Fibroblast of skin of abdomen (primary cell): ENCODE results near the gene SP6. TPM values are rescaled to one million over a fixed set of nuclear protein-coding genes. Genes with fewer than 3 reads are reported as not detected.
A peak's percentile ranks its signal among the peaks of the same experiment; 100 is the strongest.

Experiments
- DNase-seq: peaks from one replicate; pipeline ENCODE4 v3.0.0-alpha.2; 2013
- polyA plus RNA-seq, 2 experiments: library from polyadenylated mRNA; unstranded; fragments of 120-200 nt; gene quantifications; one replicate each; pipeline ENCODE4 v1.2.1, GENCODE V29; 2013; ENCODE audit not compliant: insufficient read length in 2 of 2

Gene SP6
- polyA plus RNA-seq (2013, experiment 1 of 2; ENCODE audit: insufficient read length), result 0.31 TPM
- polyA plus RNA-seq (2013, experiment 2 of 2; ENCODE audit: insufficient read length), result 0.40 TPM

DNA sequence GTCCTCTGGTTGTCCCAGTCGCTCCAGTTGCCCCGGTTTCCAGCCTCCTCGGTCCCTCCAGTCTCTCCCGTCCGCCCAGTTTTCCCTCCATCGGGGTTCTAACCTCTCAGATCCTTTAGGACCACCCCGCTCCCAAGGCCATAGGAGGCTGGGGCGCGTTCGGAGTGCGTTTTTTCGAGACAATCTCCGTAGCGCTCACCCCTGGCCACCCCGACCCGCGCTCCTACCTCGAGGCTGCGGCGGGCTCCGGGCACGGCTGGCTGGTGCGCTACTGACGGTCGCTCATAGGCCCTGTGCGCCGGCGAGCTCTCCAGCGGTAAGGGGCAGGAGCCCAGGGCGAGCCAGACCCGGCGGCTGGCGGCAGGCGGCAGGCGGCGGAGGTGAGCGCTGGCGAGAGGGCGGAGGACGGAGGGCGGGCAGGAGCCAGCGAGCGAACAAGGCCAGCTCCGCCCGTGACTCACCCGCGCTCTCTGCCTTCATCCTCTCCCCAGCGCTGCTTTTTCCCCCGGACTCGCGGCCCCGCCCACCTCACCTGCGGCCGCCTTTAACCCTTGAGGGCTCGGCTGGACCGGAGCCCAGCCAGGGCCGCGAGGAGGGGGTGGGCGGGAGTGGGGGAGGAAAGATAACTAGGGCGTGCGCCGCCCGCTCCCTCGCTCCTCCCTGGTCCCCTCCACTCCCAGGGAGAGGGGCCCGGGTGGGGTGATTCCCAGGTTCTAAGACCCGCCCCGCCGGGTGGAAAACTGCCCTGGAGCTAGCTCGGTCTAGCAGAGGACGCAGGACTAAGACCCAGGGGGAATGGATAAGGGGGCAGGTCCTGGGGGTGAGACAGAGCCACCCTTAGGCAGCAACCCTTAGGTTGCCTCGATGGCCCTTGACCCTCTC, at the start of gene SP6:
SP6 (minus strand) TSS at position 472 of the 882 bp plus-strand sequence. CDS start 2,734 bp downstream, outside the sequence.
- DNase-seq, result peak; percentile 44

DNA sequence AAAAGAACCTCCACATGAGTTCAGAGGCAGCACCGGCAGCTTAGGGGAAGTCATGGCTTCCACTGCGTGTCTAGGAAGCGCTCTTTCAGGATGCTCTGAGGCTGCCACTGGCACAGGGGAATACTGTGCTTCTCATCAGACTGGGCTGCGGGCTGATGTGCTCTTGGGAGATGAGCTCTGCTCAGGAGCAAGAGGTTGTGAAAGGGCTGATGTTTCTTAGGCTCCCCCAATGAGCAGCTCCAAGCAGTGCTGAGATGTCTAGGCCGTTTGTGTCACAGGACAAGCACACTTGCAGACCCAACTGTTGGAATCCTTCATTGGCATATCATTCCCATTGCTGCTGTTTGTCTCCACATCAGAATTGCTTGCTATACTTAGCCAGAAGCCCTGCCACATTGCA, 48.7 kb upstream of the SP6 start:
- DNase-seq, result no peak

DNA sequence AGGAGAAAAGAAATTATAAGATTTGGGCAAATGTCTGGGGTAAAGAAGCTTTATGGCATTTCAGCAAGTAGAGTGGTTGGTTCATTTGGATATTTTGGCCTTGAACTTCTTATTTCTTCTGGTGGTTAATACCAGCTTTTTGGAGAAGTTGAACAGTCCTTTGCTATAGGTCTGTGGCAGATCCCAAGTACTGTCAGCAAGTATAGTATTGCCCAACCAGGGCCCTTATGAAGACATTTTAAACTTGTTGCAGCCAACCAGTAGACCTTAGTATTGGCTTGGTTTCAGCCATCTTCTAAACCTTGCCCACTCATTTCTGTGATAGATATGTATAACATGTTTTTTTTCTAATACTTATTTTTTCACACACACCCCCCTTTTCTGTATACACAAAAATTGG, 47.3 kb upstream of the SP6 start:
- no peak for DNase-seq

DNA sequence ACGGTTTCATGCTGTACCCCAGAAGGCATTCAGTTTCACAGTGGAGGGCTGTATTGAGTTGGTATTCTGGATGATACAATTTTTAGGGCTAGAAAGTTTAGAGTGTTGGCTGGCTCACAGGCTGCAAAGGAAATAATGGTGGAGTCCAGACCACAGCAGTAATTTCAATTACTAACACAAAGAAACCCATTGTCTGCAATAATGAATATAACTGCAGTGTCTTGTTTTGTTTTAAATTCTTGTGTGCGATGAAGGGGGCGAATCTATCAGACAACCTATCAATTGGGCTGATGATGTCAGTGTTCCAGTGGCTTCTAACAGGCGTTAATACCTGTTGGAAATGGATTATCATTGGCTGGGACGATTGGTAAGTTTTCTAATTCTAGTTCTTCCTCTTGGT, 46.6 kb upstream of the SP6 start:
- DNase-seq, result no peak

DNA sequence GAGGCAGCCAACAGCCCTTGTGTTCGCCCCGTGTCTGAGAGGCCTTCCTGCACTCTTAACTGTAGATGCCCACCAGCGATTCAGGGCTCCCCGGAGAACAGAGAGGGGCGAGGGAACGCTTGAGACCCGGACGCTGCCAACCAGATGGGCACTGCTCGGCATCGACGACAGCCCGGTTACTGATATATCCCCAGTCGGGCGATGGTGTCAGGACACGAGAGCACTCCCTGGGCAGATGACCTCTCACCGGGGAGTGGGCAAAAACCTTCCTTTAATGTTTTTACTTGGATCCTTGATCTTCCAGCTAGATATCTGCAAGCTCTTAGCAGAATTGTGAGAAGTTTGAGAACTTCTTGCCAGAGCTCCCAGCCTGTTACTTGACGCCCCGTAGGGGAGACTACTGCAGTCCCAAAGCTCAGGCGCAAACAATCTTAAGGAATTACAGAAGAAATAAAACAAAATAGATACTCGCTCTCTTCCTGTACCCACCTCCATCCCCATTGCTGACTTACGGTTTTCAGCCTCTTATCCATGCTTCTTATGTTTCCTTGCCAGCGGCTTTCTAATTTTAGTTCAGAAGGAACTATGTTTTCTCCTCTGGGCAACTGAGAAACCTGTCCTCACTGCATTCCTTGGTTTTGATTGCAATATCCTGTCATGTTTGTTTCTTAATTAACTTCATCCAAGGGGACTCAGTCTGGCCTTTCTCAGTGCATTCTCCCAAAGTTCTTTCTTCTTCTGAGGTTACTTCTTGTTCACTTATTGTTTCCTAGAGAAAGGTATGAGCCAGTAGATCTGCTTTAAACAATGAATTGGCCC, 45.9 kb upstream of the SP6 start:
- no peak for DNase-seq

DNA sequence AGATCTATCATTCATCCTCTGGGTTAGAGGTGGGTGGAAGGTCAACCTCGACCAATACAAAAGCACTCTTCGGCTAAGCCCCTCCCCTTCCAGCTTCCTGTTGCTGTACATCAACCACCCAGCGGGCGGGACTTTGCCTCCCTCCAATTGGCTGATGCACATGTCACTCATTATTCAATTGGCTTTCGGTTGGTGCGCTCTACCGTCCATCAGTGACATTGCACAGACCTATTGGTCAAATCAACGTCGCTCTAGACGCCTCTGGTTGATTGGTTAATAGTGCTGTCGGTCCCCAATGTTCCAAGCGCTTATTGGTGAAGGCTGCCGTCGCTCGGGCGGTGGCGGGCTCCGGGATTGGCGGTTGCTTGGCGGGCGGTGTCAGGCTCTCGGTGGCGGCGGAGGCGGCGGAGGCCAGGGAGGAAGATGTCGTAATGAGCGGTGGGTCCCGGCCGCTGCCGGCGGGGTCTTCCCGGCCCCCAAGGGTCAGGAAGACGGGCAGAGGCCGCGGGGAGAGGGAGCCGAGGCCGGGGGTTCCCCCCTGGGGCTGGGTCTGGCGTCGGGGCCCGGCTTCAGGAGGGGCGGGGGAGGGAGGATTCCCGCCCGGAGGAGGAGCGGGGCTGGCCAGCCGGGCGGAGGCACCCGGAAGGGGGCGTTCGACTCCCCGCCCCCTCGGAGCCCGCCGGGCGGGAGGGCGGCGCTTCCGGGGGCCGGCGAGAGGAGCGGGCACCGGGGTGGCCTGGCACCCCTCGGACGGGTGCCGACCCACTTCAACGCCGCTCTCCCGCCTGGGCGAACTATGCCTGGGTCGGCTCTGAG, 45.1 kb upstream of the SP6 start, which contains the start of gene SP2:
SP2 (plus strand) TSS at position 381 of the 816 bp plus-strand sequence; CDS start at position 432, 51 bp downstream.
- peak; percentile 100 for DNase-seq

GRCh38 chr17:47895347-47895855, 44.4 kb upstream of the SP6 start:
- DNase-seq, result no peak

GRCh38 chr17:47894498-47895346, 43.8 kb upstream of the SP6 start:
- DNase-seq, result no peak

- no peak for DNase-seq
Observed at GRCh38 chr17:47891545-47892088, 40.7 kb upstream of the SP6 start.

DNA sequence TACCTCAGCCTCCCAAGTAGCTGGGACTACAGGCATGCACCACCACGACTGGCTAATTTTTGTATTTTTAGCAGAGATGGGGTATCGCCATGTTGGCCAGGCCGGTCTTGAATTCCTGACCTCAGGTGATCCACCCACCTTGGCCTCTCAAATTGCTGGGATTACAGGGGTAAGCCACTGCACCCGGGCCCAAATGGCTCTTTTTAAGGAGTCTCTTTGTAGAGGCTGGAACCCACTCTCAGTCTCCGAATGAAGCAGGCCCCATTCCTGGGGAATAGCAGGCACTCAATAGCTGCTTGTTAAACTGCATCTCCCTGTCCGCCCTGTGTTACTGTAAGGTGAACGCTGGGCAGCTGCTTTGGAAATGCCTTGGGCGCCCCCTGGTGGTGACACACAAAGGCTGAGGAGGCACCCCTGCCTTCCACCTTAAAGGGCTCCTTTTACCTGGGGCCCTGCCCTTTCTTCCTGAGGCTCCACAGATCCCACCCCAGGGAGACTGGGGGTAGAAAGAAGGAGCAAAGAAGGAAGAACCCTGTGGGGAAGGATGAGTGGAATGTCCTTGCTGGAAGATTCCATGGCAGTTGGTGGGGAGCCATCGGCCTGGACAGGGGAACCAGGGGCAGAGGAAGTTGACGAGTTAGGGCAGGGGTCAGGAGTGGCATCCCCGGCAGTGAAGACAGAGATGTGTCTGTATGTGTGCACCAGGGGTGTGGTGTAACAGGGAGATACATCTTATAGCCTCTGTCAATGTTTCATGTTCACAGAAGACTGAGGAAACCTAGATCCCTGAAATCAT, 39.0 kb upstream of the SP6 start:
- peak; percentile 74 for DNase-seq

- no peak for DNase-seq
Observed at GRCh38 chr17:47888293-47888692, 37.3 kb upstream of the SP6 start.

GRCh38 chr17:47884905-47885730, 34.2 kb upstream of the SP6 start:
- no peak for DNase-seq

- DNase-seq, result no peak
Observed at GRCh38 chr17:47884427-47884740, 33.4 kb upstream of the SP6 start.

DNA sequence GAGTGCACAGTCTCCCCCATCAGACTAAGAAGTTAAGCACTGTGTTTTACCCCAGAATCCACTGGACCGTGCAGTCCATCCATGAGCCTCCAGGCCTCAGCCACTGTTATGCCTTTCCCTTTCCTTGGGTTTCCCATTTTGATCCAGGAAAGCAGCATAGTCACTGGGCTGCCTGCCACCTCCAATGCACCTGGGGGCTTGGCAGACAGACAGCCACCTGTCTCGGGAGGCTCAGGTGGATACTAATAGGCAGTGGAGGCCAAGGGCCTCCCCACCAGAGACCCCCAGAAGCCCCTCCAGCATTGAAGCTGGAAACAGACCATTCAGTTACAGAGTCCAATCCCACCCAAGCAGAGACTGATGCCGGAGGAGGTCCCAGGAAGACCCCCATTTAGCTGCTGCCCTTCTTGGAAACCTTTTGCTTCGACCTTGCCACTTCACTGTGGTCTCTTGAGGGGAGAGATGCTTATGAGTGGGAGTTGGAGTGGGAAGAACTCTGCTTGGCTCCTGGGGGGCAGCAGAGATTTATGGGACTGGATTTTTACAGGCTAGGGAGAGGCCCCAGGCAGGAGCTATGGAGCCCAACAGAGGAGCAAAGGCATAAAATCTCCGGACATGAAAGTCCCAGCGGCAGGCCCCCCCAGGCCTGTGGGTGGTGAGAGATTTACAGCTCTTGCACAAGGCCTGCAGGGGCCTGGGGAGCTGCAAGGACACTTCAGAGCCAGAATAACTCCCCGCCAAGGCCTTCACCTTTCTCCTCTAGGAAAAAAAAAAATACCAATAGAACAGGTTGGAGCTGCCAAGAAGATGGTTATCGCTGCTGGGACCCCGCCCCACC, 32.8 kb upstream of the SP6 start:
- DNase-seq, result peak; percentile 37

GRCh38 chr17:47882695-47883588, 32.0 kb upstream of the SP6 start:
- DNase-seq, result no peak

- peak; percentile 21 for DNase-seq
Observed at GRCh38 chr17:47882247-47882646, 31.3 kb upstream of the SP6 start.

GRCh38 chr17:47879776-47880454, 29.0 kb upstream of the SP6 start:
- DNase-seq, result no peak
